Stimulated activated CD4-positive, alpha-beta T cell treated with anti-CD3 and anti-CD28 coated beads, Interleukin-15, amount 100 ng/mL, for 48 hours (primary cell): Measurements from ENCODE around the gene CTNNBIP1.

ENCODE experiments used
- DNase-seq, 2 donors: peaks; one replicate each; pipeline ENCODE4 v3.0.0-alpha.2; 2020; ENCODE audit warnings: low read depth in 2 of 2

CTNNBIP1 gene

DNA sequence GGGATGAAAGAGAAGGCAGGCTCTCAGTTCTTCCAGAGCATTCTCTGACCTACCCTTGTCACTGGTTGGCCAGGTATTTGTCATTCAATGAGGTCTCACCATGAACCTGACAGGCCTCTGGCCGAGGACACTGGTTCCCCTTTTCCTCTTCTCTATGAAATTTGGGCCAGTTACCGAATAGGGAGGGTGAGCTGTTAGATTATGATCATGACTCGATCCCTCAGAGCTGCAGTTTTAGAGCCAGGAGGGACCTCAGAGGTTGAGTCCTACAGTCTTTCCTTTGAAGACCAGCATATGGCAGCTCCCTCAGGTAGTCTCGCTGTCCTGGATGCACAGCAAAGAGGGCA is 56.8 kb downstream of the CTNNBIP1 start:
- DNase-seq = no peak

DNA sequence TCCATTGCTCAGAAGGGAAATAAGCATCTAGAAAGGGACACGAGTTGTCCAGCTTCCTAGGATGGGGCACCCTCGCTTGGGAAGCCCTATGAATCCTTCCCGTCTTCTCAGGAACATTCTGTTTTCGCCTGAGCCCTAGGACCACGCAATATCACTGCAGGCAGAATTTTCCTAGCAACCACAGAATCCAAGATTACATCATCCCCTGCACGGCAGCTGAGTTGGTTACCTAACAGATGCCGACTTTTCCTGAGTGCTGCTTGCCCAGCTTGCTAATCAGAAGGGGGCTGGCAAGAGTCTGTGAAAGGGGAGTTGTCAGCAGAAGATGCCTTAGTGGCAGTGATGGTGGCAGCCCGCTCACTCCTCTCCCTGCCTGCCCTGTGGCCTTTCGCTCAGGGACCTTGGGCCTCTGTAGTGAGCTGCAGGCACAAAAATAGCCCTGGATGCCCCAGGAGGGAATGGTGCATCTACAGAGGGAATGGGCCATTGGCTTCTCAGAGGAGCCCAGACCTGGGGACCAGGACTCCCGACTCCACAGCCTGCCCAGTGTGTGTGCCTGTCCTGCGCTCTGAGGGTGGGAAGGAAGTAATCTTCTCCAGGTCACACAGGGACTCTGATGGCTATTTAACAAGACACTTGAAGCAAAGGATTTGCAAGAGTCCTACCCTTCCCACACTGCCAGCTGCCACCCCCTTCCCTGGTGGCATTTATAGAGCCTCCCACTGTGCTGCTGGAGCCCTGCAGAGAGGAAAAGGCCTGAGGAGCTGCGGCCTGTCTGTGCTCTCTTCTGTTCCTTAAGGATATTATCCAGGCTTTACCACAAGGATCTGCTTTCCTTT is 57.4 kb downstream of the CTNNBIP1 start:
- DNase-seq = no peak

DNA sequence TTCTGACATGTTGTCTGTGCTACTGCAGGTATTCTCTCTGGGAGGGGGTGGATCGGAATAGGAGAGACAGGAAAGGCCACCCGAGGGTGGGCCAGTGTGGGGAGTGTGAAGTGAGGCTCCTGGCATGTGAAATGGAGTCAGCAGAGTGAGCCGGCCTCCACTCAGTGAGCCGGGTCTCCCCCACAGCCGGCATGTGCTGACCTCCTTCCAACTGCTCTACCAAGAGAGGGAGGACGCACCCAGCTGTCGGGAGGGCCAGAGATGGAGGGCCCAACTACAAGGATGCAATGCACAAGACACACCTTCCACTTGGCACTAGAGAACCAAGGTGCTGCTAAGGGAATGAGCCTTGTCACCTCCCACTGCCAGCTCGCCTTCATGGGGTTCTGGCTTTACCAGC is 58.1 kb downstream of the CTNNBIP1 start:
- no peak for DNase-seq

DNA sequence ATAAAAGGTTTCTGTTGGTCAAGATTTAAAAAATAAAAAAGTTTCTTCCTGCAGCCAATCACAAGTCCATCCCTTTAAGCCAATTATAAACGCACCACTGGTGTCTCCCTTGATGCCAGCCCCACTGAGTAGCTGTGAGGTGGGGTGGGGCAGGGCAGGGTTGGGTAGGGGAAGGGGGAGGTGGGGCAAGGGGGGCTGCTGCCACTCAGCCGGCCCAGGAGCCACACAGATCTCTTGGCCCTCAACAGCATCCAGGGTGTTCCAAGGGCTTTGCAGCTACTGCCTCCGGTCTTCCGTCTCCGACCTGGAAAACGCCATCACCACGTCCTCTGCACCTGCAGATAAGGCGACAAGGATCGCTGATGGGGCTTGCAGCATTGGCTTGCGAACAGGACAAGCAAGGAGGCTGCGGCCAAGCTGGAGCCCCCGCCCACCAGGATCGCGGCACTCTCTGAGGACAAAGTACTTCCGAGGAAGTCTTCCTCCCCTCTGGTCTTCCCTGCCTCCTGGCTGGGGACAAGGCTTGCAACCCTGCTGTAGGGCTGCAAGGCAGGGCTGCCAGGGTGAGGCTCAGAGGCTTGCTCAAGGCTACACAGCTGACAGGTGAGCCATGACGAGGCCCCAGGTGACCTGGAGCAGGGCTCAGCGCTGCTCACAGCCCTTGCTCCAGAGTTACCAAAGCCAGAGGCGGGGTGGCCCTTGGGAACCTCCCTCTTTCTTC is 59.5 kb downstream of the CTNNBIP1 start:
- DNase-seq = no peak

DNA sequence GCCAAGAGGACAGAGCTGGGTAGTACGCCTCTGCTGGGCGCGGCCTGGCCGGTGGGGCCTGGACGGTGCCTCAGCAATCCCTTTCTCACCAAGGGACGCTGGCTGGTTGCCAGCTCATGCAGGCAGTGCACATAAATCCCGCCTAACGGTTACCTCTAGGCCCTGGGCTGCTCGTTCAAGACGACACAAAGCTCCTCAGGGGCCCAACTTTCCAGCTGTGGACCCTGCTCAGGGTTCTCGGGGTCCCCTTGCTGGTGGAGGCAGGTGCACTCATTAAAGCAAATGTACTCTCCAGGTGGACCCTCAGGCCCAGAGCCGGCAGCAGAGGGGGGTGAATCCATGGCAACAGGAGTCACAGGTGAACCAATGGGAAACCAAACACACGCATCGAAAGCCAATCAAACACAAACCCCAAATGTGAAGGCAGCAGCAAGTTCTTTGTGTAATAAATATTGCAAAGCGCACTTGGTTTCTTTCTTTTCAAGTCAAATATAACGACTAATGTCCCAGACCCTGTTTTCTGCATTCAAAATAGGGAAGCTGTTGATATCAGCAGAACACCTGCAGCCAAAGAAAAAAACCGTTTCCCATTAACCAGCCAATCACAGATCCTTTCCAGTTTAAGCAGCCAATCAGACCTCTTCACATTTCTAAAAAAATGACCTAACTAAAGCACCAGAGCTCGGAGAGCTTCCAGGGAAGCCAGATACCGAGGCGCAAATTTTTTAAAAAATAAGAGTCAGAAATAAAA is 60.2 kb downstream of the CTNNBIP1 start:
- no peak for DNase-seq

DNA sequence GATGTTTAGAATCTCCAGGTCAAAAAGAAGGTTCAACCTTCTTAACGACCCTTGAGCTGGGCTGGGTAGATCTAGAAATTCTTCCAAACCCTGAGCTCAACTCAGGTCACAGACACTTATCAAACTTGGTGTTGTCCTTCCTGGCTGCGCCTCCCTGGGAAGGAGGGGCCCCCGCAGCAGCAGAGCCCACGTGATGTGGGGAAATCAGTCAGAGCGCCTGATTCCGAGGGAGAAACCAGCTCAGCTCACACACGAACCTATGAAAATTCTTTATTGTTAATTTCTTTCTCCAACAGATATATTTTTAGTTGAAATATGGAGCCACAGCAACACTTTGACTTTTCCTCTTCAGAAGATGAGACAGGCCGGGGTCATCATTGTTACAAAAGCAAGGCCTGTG is 62.0 kb downstream of the CTNNBIP1 start:
- no peak for DNase-seq

DNA sequence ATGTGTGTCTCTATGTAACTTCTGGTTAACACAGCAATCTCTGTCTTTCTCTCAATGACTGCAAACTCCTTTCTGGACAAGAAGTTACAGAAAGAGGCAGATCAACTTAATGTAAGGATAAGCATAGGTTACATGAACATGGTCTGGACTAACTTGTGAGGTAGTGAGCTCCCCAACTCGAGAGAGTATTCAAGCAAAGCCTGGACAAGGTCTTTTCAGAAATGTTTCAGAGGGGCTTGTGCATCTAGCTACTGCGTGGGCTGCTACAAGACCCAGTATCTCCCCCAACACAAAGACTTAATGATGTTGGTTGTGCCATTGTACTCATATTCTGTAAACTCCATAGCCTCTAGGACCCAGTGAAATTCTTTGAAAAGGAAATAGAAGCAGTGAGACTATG is 62.8 kb downstream of the CTNNBIP1 start:
- no peak for DNase-seq

DNA sequence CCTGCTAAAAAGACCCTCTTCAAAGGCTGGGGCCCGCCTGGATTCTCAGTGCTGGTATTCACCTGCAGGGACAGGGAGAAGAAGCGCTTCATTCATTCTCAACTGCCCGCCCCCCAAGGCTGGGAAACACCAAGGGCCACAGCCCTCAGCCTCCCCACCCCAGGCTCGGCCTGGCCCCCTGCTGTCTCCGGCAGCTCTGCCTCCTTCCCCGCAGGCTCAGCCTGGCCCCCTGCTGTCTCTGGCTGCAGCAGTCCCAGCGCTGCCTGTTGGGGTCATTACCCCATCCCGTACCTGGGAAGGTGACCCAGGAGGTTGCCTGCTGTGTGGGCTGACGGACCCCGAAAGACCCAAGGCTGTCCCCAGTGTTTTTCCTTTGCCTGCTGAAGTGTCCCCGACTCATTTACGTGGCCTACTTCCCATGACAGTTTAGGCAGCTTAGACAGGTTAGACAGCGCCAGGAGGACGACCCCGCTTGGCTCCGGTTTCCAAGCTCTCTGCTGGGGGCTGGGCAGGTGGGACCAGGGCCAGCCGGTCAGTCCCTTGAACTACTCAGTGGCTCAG is 63.4 kb downstream of the CTNNBIP1 start:
- no peak for DNase-seq

DNA sequence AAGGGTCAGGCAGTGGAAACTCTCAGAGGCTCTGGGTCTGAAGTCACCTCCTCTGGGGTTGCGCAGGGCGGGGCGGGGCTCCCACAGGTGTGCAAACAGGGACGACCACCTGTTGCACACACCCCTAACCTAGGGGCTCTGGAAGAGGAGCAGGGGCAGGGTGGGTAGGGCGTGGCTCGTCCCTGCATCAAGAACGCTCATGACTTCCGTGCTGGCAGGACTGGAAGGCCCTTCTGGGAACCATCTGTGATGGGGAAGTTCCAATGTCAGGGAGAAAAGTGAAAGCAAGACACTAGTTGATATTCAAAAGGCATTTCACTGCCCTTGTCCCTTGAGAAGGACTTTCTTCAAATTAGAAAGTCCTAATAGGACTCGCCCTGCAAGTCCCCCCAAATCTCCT is 64.2 kb downstream of the CTNNBIP1 start:
- no peak for DNase-seq

DNA sequence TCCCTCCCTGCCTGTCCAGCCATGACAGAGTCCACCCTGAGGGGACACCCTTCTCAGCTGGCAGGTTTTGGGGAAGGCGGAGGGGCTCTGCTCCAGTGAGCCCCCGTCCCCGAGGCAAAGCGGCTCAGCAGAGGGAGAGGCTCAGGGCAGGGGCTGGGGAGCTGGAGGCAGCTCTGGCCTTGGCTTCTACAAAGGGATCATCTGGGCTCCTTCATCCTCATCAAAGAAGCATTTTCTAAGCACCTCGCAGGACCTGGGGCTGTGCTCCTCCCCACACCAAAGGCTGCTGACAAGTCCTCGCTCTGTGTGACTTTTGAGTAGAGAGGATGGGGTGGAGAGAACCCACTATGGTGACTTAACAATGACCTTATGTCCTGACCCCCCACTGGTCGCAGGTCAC is 65.3 kb downstream of the CTNNBIP1 start:
- no peak for DNase-seq

DNA sequence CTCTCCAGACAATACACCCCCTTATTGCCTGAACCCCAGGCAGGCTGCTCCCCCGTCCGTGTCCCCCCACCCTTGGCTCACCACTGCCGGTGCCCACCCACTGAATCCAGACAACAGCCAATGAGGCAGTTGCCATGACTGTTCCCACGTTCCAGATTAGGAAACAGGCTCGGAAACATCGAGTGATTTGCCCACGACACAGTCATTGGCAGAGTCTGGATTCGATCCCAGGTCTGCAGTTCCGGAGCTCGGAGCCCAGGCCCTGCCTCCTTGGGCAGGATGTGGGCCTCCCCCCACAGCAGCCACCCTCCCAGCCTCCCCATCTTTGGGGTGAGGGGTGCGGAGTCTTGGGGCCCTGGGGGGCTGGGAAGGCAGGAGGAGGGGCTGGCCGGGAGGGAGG is 66.0 kb downstream of the CTNNBIP1 start:
- no peak for DNase-seq

DNA sequence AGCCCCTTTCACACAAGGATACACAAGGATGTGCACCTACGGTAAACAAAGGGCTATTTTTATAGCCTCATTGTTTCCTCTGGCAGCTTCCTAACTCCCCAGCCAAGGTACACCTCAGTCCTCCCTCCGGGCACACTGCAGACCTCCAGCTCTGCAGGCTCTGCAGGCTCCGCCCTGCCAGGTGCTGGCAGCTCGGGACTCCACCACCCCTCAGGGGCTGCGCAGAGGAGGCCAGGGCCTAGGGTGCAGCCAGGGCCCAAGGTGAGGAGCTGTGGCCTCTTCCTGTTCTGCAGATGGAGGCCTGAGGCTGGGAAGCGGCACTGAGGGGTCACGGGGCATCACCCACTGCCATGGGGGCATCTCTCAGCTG is 66.5 kb downstream of the CTNNBIP1 start:
- no peak for DNase-seq

DNA sequence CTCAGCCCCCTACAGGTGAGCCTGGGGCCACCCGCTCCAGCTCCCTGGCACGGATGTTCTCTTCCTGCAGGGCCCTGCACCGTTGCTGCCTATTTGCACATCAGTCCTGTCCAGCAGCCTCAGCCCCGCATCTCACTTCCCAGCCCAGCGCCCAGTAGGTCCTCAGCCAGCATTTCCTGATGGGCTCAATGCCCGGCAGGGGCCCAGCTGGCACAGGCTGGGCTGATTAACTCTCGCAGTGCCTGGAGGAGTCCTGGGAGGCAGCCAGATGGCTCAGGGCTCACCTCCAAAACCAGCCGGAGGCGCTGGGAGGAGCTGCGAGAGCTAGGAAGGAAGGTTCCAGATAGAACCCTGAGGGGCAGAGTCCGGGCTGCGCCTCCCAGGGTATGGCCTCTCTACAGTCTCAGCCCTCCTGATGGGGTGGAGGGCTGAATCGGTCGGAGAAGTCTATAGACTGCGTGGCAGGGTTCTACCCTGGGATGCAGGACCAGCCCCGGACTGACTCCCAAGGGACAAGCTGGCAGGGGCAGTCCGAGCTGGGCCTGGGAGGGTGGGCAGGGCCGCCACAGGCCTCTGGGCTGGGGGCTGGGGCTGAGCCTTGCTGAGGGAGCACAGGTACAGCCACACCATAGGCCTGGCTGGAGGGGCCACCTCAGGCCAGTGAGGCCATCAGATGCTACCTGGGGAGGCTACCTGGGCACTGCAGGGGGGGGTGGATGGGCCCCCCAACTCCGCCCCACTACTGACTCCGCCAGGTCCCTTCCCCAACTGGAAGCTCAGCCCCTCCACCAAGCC is 67.1 kb downstream of the CTNNBIP1 start:
- DNase-seq = no peak

DNA sequence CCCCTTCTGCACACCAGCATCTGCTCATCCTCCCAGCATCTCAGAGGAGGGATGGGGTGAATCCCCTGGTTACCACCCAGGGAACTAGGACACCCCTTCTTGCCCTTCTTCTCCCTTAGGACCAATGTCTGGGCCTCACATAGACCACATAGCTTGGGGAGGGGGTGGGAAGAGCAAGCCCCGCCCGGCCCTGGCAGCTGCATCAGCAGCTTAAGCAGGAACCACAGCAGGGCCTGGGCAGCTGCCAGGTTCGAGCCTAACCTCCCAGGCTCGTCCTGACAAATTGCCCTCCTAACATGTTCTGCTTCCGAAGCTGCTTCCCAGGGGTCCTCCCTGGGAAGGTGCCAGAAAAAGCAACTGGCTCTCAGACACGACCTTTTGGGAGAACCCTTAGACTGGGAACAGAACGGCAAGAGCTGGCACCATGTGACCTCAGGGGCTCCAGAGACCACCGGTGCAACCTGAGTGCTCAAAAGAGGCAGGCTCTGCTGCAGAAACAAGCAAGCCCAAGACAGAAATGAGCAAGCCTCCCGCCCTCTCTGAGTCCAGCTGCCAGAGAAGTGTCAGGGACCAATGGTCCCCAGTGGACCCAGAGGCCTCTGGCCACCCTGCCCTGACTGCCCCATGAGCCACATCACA is 67.9 kb downstream of the CTNNBIP1 start:
- no peak for DNase-seq

DNA sequence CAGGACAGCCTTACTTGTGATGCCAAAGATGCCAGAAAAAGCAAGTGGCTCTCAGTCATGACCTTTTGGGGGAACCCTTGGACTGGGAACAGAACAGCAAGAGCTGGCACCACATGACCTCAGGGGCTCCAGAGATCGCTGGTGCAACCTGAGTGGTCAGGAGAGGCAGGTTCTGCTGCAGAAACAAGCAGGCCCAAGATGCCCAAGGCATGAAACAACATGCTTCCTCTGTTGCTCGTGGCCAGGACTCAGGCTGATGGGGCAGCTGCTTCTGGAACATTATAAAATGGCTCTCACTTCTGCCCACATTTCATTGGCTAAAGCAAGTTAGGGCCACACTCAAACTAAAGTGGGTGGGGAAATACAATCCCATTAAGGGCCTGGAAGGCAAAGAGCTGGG is 68.6 kb downstream of the CTNNBIP1 start:
- DNase-seq = no peak

DNA sequence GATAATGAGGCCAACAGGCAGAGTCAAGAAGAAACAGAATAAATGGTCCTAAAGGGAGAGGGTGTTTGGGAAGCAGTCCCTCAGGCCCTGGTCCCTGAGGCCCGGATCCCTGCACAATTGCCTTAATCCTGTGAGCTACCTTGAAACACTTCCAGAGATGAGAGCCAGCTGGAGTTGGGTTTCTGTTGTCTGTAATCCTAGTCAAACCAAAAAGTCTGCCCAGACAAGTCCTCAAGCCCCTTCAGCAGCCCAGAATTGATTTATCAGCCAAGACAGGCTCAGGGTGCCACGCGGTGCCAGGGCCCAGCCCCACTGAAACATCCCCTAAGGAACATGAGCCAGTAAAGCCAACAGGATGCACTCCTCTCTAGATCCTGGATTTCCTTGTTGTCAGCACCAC is 69.9 kb downstream of the CTNNBIP1 start:
- DNase-seq = no peak

DNA sequence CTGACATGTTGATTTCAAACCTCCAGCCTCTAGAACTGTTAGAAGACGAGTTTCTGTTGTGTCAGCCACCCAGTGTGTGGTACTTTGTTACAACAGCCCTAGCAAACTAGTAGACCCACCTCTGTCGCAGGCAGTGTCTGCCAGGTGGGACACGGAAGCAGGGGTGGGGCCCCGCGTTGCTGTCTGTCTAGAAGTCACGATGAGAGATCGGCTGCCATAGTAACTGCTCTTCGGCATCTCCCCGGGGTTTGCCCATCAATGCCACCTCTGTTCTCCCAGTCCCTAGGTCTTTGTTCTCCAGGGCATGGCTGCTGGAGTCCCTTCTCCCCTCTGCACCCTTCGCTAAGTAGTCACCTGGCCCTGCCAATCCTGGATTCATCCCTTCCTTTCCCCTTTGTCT is 71.1 kb downstream of the CTNNBIP1 start:
- no peak for DNase-seq

DNA sequence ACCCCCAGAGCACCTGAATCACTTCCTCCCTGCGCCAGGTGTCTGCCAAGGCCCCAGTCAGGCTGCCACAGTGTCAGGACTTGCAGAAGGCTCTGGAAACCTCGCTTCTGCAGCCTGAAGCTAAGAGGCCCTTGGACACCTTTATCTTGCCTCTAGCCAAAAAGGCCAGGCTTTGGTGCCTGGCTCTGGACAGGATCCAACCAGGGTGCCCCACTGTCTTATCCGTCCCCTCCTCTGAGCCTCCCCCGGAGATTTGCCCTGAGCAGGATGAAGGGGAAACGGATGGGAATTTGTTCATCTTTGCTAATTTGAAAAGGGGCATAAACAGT is 73.5 kb downstream of the CTNNBIP1 start:
- no peak for DNase-seq

DNA sequence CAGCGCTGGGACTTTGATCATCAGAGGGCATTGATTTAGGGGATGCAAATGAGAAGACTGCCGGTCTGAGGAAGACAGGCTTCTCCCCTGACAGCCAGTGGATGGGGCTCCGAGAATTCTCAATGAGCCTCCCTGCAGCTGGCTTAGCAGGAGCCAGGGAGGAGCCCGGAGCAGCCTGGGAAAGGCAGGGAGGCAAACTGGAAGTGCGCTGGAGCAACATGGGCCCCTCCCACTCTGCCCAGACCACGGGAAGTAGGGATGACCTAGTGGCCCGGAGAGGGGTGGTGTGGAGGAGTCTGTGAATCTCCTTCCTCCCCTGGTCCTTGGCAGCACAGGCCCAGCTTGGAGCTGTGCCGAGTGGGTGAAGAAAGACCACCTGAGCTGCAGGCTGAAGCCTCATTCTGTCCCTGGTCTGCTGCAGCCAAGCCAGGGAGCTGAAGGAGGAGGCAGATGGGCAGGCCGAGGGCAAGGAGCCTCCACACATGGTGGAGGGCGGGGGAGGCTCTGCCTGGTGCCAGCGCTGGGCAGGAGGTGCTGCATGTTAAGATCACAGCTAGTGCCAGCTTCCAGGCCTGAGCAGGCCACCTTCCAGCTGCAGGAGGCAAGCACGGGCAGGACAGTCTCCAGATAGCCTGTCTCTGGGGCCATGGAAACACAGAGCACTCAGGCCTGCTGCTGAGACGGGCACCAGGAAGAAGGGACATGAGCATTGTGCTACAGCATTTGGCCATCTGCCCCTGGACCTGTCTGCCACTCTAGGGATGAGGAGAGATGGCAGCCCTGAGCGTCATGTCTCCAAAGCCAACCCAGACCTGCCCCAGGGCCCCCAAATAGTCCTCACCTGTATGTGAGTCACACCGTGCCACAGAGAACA is 74.1 kb downstream of the CTNNBIP1 start:
- no peak for DNase-seq

DNA sequence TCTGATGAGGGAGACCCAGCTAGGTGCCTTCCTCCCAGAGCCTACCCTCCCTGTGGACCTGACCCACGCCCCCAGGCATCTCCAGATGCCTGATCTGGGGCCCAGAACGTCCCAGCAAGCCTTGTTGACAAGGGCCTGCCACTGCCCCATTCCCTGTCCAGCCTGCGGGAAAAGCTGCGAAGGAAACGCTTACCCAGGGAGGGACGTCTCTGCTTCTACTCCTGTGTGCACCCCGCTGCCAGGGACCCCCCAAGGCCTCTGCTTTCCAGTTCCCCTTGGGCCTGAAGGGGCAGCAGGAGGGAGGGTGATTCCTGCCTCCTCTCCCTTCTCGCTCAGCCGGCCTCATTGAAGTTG is 74.7 kb downstream of the CTNNBIP1 start:
- DNase-seq = no peak
